Measurements from ENCODE around the gene MED13L.

MED13L gene

GRCh38 chr12:116019415-116019814, 258.1 kb downstream of the MED13L start:
- DNase-seq: no peak

GRCh38 chr12:116018282-116018681, 259.2 kb downstream of the MED13L start:
- no peak for DNase-seq

GRCh38 chr12:116015525-116015924, 262.0 kb downstream of the MED13L start:
- DNase-seq: peak in 1 of 51 donors; percentile 42

GRCh38 chr12:116012757-116013156, 264.7 kb downstream of the MED13L start:
- no peak for DNase-seq

- no peak for DNase-seq
These were observed 266.3 kb downstream of the MED13L start for GRCh38 chr12:116011217-116011616.

- no peak for DNase-seq
These were observed 267.0 kb downstream of the MED13L start for GRCh38 chr12:116010467-116010866.

- DNase-seq: no peak
These were observed 267.7 kb downstream of the MED13L start for GRCh38 chr12:116009805-116010204.

GRCh38 chr12:116006141-116006540, 271.4 kb downstream of the MED13L start:
- no peak for DNase-seq

GRCh38 chr12:116002890-116003536, 274.5 kb downstream of the MED13L start:
- DNase-seq: no peak

- DNase-seq: peak in 1 of 51 donors; percentile 3
These were observed 277.2 kb downstream of the MED13L start for GRCh38 chr12:116000252-116000651.

- DNase-seq: no peak
These were observed 277.9 kb downstream of the MED13L start for GRCh38 chr12:115999582-115999981.

GRCh38 chr12:115998794-115999478, 278.6 kb downstream of the MED13L start:
- no peak for DNase-seq

GRCh38 chr12:115998119-115998633, 279.3 kb downstream of the MED13L start:
- DNase-seq: peak in 3 of 51 donors; percentile 7 to 15 (median 14)

- no peak for DNase-seq
These were observed 283.8 kb downstream of the MED13L start for GRCh38 chr12:115993737-115994136.

- DNase-seq: no peak
These were observed 287.3 kb downstream of the MED13L start for GRCh38 chr12:115990241-115990640.

- DNase-seq: no peak
These were observed 288.6 kb downstream of the MED13L start for GRCh38 chr12:115988625-115989563.

GRCh38 chr12:115988212-115988611, 289.3 kb downstream of the MED13L start:
- DNase-seq: no peak

- no peak for DNase-seq
These were observed 292.9 kb downstream of the MED13L start for GRCh38 chr12:115984616-115985015.

- no peak for DNase-seq
These were observed 294.2 kb downstream of the MED13L start for GRCh38 chr12:115983226-115983798.

GRCh38 chr12:115980339-115980738, 297.2 kb downstream of the MED13L start:
- no peak for DNase-seq

- DNase-seq: no peak
These were observed 297.6 kb downstream of the MED13L start for GRCh38 chr12:115979851-115980250.

GRCh38 chr12:115979351-115979750, 298.1 kb downstream of the MED13L start:
- no peak for DNase-seq

Data from hypothalamus (tissue), 51 donors.